AG04450 (cell line): Measurements from ENCODE around the gene PNPLA1. TPM values are rescaled to one million over a fixed set of nuclear protein-coding genes. Genes with fewer than 3 reads are reported as not detected.

Experiments
- CTCF ChIA-PET: fragments of 300-600, 350-600 bp; formaldehyde crosslinking; extraction: SDS; loops from one replicate; lab custom pipeline; 2022; ENCODE audit warnings: antibody characterized with exemption, inconsistent platforms; lab: Charles Lee
- POLR2A ChIA-PET: fragments of 350-600 bp; formaldehyde crosslinking; extraction: SDS; loops from one replicate; lab custom pipeline; 2021; ENCODE audit warnings: antibody characterized with exemption, inconsistent platforms; lab: Yijun Ruan, JAX
- DNase-seq: peaks from one replicate; pipeline ENCODE4 v3.0.0-alpha.2; 2011; ENCODE audit warnings: low read depth, low spot score
- H3K27ac ChIP-seq: one replicate; pipeline ENCODE4 v1.5.1; 2012; ENCODE audit warnings: low read depth, low read length, control low read depth
- H3K27me3 ChIP-seq: one replicate; pipeline ENCODE4 v1.6.0; 2012; ENCODE audit warnings: low read length; ENCODE audit not compliant: control insufficient read depth, insufficient read depth
- H3K4me3 ChIP-seq: 2 replicates; pipeline ENCODE4 v1.5.1; 2011; ENCODE audit warnings: mild to moderate bottlenecking, low read depth, low read length, control low read depth
- H3K9me3 ChIP-seq: 2 replicates; pipeline ENCODE4 v1.5.1; 2012; ENCODE audit warnings: low read length; ENCODE audit not compliant: control insufficient read depth, insufficient read depth
- CTCF ChIP-seq: IDR thresholded peaks from 2 replicates; pipeline ENCODE4 v1.5.1; 2011; ENCODE audit warnings: low read depth, low read length, control low read depth, inconsistent platforms
- polyA plus RNA-seq: library from polyadenylated mRNA; depleted of rRNA; stranded (reverse); fragments of >200 nt; gene quantifications from 2 replicates; pipeline ENCODE4 v1.2.3, GENCODE V29; 2011

PNPLA1 gene
- polyA plus RNA-seq, 1 experiment = not detected

- CTCF ChIA-PET = no interaction called here
- no peak overlapping the region for H3K4me3 ChIP-seq
- H3K9me3 ChIP-seq = peaks cover 4% of the 10 kb centered on the region; the same call in 1 of the 2 replicates
- H3K27me3 ChIP-seq = peaks cover 24% of the 10 kb centered on the region
- H3K27ac ChIP-seq = no peak overlapping the region
- DNase-seq = no peak
- no peak for TF ChIP-seq CTCF
- POLR2A ChIA-PET = no interaction called here
These were observed 38.7 kb downstream of the PNPLA1 start for GRCh38 chr6:36308514-36308913.

- CTCF ChIA-PET = no interaction called here
- Histone ChIP-seq H3K4me3 (no peak overlapping the region), H3K9me3 (peaks cover 4% of the 10 kb centered on the region; the same call in 1 of the 2 replicates), H3K27me3 (peaks cover 24% of the 10 kb centered on the region), H3K27ac (no peak overlapping the region)
- no peak for DNase-seq
- no peak for TF ChIP-seq CTCF
- POLR2A ChIA-PET = no interaction called here
These were observed 39.3 kb downstream of the PNPLA1 start for GRCh38 chr6:36309203-36309602.

- ChIA-PET POLR2A (no interaction called here), CTCF (interaction anchor here (1.8 kb wide), 1 partner anchor 7 kb away, joined by 8 read pairs; no protein-coding TSS in a partner anchor)
- no peak for DNase-seq
- TF ChIP-seq CTCF = no peak
- H3K27ac ChIP-seq = no peak overlapping the region
- H3K9me3 ChIP-seq = peaks cover 4% of the 10 kb centered on the region; the same call in 1 of the 2 replicates
- peaks cover 22% of the 10 kb centered on the region for H3K27me3 ChIP-seq
- H3K4me3 ChIP-seq = no peak overlapping the region
These were observed 40.0 kb downstream of the PNPLA1 start for GRCh38 chr6:36309900-36310299.

- Histone ChIP-seq H3K4me3 (no peak overlapping the region), H3K27ac (no peak overlapping the region), H3K9me3 (peaks cover 4% of the 10 kb centered on the region; the same call in 1 of the 2 replicates), H3K27me3 (peaks cover 41% of the 10 kb centered on the region)
- ChIA-PET POLR2A (no interaction called here), CTCF (interaction anchor here (1.0 kb wide), 1 partner anchor 11 kb away, joined by 4 read pairs; no protein-coding TSS in a partner anchor)
- no peak for TF ChIP-seq CTCF
- DNase-seq = no peak
These were observed 43.2 kb downstream of the PNPLA1 start for GRCh38 chr6:36312854-36313648.

GRCh38 chr6:36313649-36313936, 43.7 kb downstream of the PNPLA1 start:
- Histone ChIP-seq H3K27me3 (peaks cover 41% of the 10 kb centered on the region), H3K27ac (no peak overlapping the region), H3K9me3 (peaks cover 4% of the 10 kb centered on the region; the same call in 1 of the 2 replicates), H3K4me3 (no peak overlapping the region)
- ChIA-PET CTCF (no interaction called here), POLR2A (no interaction called here)
- no peak for TF ChIP-seq CTCF
- no peak for DNase-seq
